ENCODE measurements around the gene TAF11. TPM values are rescaled to one million over a fixed set of nuclear protein-coding genes. Genes with fewer than 3 reads are reported as not detected.

Gene TAF11
- total RNA-seq, 1 experiment from 2014 or later, result 32.9 TPM

DNA sequence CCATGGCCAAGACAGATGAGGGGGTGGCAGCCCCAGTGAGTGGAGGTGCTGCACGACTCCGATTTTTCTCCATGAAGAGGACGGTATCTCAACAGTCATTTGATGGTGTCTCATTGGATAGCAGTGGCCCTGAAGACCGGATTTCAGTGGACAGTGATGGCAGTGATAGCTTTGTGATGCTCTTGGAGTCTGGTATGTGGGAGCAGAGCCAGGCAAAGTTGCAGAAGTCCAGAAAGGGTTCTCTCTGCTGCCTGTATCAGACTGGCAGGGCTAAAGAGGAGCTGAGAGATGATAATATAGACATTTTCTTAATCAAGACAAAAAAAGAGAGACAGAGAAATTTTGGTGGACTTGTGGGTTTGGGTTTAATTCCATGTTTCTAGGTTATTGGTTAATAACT is 23.8 kb downstream of the TAF11 start:
- intact Hi-C loops (cut with micrococcal nuclease; ENCODE audit: unreplicated experiment), result no loop called here
- Histone ChIP-seq H3K36me3 (ENCODE audit: insufficient read depth, low read length, poor library complexity, severe bottlenecking) (peaks cover 16% of the 10 kb centered on the region), H3K27me3 (replicated peaks; ENCODE audit: insufficient read depth, low read depth, low read length, poor library complexity) (no peaks in the 10 kb centered on the region), H3K4me3 (ENCODE audit: low read depth, low read length, poor library complexity, severe bottlenecking) (no peak overlapping the region), H3K4me1 (ENCODE audit: insufficient read depth, low read length, poor library complexity, severe bottlenecking) (no peaks in the 10 kb centered on the region), H3K27ac (ENCODE audit: low read depth, low read length, poor library complexity, severe bottlenecking) (no peak overlapping the region), H3K9me3 (ENCODE audit: low read depth, low read length, poor library complexity, severe bottlenecking) (no peaks in the 10 kb centered on the region)
- POLR2A ChIA-PET (ENCODE audit: low non-redundant PET), result no interaction called here
- DNase-seq (ENCODE audit: low spot score), result no peak
- TF ChIP-seq, protein P1, sequence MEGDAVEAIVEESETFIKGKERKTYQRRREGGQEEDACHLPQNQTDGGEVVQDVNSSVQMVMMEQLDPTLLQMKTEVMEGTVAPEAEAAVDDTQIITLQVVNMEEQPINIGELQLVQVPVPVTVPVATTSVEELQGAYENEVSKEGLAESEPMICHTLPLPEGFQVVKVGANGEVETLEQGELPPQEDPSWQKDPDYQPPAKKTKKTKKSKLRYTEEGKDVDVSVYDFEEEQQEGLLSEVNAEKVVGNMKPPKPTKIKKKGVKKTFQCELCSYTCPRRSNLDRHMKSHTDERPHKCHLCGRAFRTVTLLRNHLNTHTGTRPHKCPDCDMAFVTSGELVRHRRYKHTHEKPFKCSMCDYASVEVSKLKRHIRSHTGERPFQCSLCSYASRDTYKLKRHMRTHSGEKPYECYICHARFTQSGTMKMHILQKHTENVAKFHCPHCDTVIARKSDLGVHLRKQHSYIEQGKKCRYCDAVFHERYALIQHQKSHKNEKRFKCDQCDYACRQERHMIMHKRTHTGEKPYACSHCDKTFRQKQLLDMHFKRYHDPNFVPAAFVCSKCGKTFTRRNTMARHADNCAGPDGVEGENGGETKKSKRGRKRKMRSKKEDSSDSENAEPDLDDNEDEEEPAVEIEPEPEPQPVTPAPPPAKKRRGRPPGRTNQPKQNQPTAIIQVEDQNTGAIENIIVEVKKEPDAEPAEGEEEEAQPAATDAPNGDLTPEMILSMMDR (conservative IDR thresholded peaks at IDR 0.05; ENCODE audit: low read depth, low read length), result no peak
- no peak for TF ChIP-seq EZH2 (IDR thresholded peaks at IDR 0.05; ENCODE audit: borderline replicate concordance, low read depth, low read length, poor library complexity, severe bottlenecking)
- CTCF ChIA-PET, result interaction anchor here (0.6 kb wide), 2 partner anchors 38 to 269 kb away, joined by 3 read pairs; no protein-coding TSS in a partner anchor
- BruUV-seq (replicated peaks), result no TSS peak

DNA sequence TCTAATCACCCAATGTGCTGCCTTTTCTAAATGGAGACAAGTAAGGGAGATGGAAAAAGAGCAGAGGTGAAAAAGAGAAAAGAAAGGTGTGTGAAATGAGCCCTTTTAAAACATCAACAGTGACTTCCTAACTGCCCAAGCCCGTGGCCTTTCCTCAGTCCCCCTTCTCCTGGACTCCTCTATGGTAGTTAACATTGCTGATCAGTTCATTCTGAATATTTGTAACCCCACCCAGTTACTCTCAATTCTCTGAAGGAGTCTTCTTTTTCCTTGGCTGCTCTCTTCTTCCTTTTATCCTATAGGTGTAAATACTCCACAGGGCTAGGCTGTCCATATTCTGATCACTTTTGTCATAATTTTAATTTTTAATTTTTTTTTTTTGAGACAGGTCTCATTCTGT is 27.1 kb downstream of the TAF11 start:
- BruUV-seq (replicated peaks), result no TSS peak
- Histone ChIP-seq H3K4me1 (ENCODE audit: insufficient read depth, low read length, poor library complexity, severe bottlenecking) (no peaks in the 10 kb centered on the region), H3K4me3 (ENCODE audit: low read depth, low read length, poor library complexity, severe bottlenecking) (no peak overlapping the region), H3K36me3 (ENCODE audit: insufficient read depth, low read length, poor library complexity, severe bottlenecking) (peaks cover 33% of the 10 kb centered on the region), H3K27ac (ENCODE audit: low read depth, low read length, poor library complexity, severe bottlenecking) (no peak overlapping the region), H3K9me3 (ENCODE audit: low read depth, low read length, poor library complexity, severe bottlenecking) (no peaks in the 10 kb centered on the region), H3K27me3 (replicated peaks; ENCODE audit: insufficient read depth, low read depth, low read length, poor library complexity) (no peaks in the 10 kb centered on the region)
- intact Hi-C loops (cut with micrococcal nuclease; ENCODE audit: unreplicated experiment), result no loop called here
- ChIA-PET CTCF (no interaction called here), POLR2A (ENCODE audit: low non-redundant PET) (no interaction called here)
- DNase-seq (ENCODE audit: low spot score), result no peak
- TF ChIP-seq, protein P1 (conservative IDR thresholded peaks at IDR 0.05; ENCODE audit: low read depth, low read length), result no peak
- TF ChIP-seq EZH2 (IDR thresholded peaks at IDR 0.05; ENCODE audit: borderline replicate concordance, low read depth, low read length, poor library complexity, severe bottlenecking), result no peak

DNA sequence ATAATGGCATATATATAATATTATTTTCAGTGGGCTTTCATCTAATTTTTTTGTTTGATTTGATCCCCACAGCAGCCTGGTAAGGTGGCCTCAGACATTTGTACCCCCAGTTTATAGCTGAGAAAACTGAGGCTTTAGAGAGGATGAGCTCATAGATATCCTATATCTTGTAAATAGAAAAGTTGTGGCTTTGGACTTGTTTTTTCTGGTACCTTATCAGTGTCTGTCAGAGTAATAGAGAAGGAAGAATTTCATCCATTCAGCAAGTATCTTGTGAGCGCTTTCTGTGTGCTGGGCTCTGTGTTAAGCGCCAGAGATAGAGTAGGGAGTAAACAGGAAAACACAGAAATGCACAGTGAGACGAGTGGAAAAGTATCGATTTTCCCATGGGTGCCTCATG is 27.9 kb downstream of the TAF11 start:
- ChIA-PET POLR2A (ENCODE audit: low non-redundant PET) (no interaction called here), CTCF (no interaction called here)
- no peak for DNase-seq (ENCODE audit: low spot score)
- Histone ChIP-seq H3K27me3 (replicated peaks; ENCODE audit: insufficient read depth, low read depth, low read length, poor library complexity) (no peaks in the 10 kb centered on the region), H3K36me3 (ENCODE audit: insufficient read depth, low read length, poor library complexity, severe bottlenecking) (peaks cover 41% of the 10 kb centered on the region), H3K4me3 (ENCODE audit: low read depth, low read length, poor library complexity, severe bottlenecking) (no peak overlapping the region), H3K9me3 (ENCODE audit: low read depth, low read length, poor library complexity, severe bottlenecking) (no peaks in the 10 kb centered on the region), H3K4me1 (ENCODE audit: insufficient read depth, low read length, poor library complexity, severe bottlenecking) (no peaks in the 10 kb centered on the region), H3K27ac (ENCODE audit: low read depth, low read length, poor library complexity, severe bottlenecking) (no peak overlapping the region)
- TF ChIP-seq EZH2 (IDR thresholded peaks at IDR 0.05; ENCODE audit: borderline replicate concordance, low read depth, low read length, poor library complexity, severe bottlenecking), result no peak
- TF ChIP-seq, protein P1 (conservative IDR thresholded peaks at IDR 0.05; ENCODE audit: low read depth, low read length), result no peak
- intact Hi-C loops (cut with micrococcal nuclease; ENCODE audit: unreplicated experiment), result no loop called here
- no TSS peak for BruUV-seq (replicated peaks)

Data from A673 (cell line).